Omental fat pad (tissue), 4 donors: Measurements from ENCODE around the gene RPS10. TPM values are rescaled to one million over a fixed set of nuclear protein-coding genes. Genes with fewer than 3 reads are reported as not detected.

ENCODE experiments used
- ATAC-seq: fragments of 150-250 bp; one replicate; pipeline ENCODE4 v1.9.1; 2016; ENCODE audit warnings: mild to moderate bottlenecking, moderate library complexity; ENCODE audit not compliant: low FRiP score
- DNase-seq: peaks from one replicate; pipeline ENCODE4 v3.0.0-alpha.2; 2019; ENCODE audit warnings: low spot score
- total RNA-seq, 4 donors: library from RNA; depleted of rRNA; stranded (reverse); fragments of >200 nt; gene quantifications; one replicate each; pipeline ENCODE4 v1.1.0, GENCODE V29; 2016
- TF ChIP-seq, protein P1 (sequence below), 3 donors: fragments of 450-650 bp; IDR thresholded peaks; one replicate each; pipeline ENCODE4 v1.5.1; 2016 to 2017; ENCODE audit warnings: antibody characterized with exemption in 3 of 3, mild to moderate bottlenecking in 3 of 3, moderate library complexity in 2 of 3

The RPS10 gene
- total RNA-seq, 4 donors from 2014 or later, result 1,698 to 2,828 (median 2,343) TPM

DNA sequence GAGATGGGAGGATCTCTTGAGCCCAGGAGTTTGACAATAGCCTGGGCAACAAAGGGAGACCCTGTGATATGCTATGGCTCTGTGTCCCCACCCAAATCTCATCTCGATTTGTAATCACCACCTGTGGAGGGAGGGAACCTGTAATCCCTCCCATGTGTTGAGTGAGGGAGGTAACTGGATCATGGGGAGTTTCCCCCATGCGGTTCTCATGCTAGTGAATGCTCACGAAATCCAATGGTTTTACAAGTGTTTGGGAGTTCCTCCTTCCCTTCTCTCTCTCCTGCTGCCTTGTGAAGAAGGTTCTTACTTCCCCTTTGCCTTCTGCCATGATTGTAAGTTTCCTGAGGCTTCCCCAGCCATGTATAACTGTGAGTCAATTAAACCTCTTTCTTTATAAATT, 36.8 kb downstream of the RPS10 start:
- TF ChIP-seq, protein P1, sequence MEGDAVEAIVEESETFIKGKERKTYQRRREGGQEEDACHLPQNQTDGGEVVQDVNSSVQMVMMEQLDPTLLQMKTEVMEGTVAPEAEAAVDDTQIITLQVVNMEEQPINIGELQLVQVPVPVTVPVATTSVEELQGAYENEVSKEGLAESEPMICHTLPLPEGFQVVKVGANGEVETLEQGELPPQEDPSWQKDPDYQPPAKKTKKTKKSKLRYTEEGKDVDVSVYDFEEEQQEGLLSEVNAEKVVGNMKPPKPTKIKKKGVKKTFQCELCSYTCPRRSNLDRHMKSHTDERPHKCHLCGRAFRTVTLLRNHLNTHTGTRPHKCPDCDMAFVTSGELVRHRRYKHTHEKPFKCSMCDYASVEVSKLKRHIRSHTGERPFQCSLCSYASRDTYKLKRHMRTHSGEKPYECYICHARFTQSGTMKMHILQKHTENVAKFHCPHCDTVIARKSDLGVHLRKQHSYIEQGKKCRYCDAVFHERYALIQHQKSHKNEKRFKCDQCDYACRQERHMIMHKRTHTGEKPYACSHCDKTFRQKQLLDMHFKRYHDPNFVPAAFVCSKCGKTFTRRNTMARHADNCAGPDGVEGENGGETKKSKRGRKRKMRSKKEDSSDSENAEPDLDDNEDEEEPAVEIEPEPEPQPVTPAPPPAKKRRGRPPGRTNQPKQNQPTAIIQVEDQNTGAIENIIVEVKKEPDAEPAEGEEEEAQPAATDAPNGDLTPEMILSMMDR (IDR thresholded peaks at IDR 0.05), result no peak
- ATAC-seq (no peak), DNase-seq (no peak)

DNA sequence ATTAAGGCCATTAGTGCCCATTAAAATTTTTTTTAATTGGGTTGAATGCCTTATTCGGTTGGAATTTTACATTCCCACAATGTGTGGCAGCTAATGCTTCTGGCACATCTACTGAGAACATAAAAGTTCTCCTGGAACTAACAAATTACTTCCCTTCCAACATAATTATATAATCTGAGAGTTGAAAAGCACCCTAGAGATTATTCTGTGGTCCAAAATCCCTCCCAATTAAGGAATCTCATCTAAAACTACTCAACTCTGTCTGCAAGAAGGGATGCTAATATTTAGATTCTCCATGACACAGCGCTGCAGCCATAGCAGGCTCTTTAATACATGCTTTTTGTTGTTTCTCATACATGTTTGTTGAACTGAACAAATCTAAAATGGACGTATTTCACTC, 37.4 kb downstream of the RPS10 start:
- DNase-seq, result no peak
- TF ChIP-seq, protein P1 (IDR thresholded peaks at IDR 0.05), result no peak
- ATAC-seq, result no peak

DNA sequence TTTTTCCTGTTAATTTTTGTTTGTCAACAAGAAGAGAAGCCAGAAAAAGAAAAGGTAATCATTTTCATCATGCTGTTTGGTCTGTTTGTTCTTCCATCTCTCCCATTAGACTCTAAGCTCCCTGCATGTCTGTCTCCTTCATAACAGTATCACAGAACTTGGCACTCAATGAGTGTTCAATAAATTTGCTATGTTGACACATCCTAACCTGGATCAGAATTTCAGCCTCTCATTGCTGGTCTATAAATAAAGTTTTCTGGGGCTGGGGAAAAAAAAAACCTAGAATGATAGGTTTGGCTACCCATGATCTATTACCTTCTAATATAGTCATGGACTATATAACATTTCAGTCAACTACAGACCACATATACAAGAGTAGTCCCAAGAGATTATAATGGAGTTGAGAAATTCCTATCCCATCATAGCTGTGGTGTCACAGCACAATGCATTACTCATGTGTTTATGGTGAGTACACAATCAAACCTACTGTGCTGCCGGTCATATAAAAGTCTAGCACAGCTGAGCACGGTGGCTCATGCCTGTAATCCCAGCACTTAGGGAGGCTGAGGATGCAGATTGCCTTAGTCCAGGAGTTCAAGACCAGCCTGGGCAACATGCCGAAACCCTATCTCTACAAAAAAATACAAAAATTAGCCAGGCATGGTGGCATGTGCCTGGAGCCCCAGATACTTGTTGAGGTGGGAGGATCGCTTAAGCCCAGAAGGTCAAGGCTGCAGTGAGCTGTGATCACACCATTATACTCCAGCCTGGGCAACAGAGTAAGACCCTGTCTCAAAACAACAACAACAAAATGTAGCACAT, 39.3 kb downstream of the RPS10 start:
- DNase-seq (no peak), ATAC-seq (no peak)
- TF ChIP-seq, protein P1 (IDR thresholded peaks at IDR 0.05), result no peak

DNA sequence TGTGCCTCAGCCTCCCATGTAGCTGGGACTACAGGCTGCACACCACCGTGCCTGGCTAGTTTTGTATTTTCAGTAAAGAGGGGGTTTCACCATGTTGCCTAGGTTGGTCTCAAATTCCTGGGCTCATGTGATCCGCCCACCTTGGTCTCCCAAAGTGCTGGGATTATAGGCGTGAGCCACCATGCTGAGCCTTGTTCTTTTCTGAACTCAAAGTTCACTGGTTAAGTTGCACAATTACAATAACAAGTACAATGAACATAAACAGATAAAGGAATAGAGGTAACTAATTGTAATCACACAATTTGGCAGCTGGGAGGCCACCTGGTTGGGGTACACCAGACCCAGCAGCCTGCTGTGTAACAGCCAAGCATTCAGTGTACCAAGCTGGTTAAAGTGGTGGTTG, 40.1 kb downstream of the RPS10 start:
- TF ChIP-seq, protein P1 (IDR thresholded peaks at IDR 0.05), result no peak
- ATAC-seq, result no peak
- DNase-seq, result no peak

DNA sequence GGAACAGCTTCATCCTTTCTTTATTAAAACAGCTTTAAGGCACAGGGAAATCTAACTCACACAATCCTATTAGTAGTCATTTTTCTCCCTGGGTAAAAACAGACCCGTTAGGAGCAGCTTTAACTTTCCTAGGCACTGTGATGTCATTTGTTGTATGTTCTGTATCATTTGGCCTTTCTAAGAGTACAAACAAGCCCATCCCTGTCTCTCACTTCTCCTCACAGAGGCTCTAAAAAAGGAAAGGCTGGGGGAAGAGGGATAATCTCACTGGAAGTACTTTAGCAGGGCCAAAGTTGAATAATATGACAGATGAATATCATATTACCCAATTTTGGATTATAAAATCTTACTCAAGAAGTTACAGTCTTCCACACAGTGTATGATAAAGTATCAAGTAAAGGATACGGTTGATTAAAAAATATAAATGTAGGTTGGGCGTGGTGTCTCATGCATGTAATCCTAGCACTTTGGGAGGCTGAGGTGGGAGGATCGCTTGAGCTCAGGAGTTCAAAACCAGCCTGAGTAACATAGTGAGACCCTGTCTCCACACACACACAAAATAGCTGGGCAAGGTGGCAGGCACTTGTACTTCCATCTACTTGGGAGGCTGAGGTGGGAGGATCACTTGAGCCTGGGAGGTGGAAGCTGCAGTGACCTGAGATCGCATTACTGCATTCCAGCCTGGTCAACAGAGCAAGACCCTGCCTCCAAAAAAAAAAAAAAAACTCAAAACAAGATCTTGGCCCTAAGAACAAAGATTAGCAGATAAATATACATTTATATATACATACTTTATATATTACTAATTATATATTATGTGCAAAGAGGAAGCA, 41.3 kb downstream of the RPS10 start:
- DNase-seq, result no peak
- peak; percentile 61 for ATAC-seq
- TF ChIP-seq, protein P1 (IDR thresholded peaks at IDR 0.05), result no peak

DNA sequence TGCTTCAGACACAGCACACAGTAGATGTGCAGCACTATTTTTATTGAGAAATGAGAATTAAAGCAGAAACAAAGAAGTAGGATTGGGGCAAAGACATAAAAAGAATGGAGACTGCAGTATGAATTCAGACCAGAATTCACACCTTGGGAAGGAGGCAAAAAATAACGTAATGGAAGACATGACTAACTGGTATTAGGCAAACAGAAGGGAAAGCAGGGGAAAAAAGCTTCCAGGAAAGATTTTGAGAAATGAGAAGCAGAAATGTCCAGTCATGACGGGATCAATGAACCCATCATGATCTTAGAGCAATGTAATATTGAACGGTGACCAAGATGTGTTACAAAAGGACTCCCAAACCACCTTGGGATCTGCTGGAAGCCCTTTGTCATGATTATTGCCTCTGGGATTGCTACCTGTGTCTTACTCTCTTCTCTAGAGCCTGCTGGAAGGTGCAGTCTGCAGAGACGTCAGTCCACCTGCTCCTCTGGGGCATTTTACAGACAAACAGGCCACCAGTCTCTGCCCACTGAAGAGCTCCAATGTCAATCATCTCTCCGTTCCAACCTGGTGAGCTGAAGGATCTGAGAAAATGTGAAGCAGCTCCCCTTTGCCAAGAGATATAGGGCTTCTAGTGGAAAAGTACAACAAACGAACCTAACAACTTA, 42.1 kb downstream of the RPS10 start:
- ATAC-seq (no peak), DNase-seq (no peak)
- TF ChIP-seq, protein P1 (IDR thresholded peaks at IDR 0.05), result no peak
